GM19023 (cell line): Measurements from ENCODE around the gene MSANTD4.
"Not testable (repeated sequence)": the region's sequence is repeated elsewhere in the genome, so short reads cannot be mapped to it uniquely, and the experiment has no call there.

Experiments used
- ATAC-seq: cut with Tn5 transposase; IDR thresholded peaks from one replicate; pipeline ENCODE4 v1.9.1; 2021; ENCODE audit warnings: mild to moderate bottlenecking, moderate library complexity; ENCODE audit not compliant: unreplicated experiment

MSANTD4 gene

DNA sequence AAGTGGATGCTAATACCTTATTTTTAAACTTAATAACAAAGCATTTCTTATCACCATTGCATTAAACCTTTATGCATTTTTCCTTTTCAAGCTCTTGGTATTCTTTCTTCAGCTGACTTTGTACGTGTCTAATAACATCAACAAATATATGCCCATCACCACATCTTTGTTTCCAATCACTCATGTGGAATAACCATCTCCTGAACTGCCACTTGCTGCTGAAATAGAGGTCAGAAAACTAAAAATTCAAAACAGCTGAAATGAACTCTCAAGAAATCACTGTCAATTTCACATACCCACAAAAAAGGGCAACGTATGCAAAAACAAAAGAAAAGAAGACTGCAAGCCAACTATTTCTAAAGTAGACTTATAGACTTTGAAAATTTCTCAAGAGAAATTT, 7.4 kb downstream of the MSANTD4 start:
- ATAC-seq: no peak

DNA sequence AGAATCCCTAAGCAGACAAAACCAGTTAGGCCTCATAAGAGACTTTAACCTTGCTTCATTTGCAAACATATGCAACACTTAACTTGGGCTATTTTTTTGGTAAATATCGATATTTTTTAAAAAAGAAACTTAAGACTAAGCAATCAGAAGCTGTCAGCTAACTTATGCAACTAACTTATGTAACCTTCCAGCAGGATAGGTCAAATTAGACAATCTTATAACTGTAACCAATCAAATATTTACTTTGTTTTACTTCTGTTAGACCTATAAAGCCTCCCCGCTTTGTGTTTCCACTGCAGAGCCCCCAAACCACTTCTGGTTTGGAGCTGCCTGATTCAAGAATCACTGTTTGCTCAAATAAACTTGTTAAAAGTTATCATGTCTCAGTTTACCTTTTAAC, 8.0 kb downstream of the MSANTD4 start:
- no peak for ATAC-seq

DNA sequence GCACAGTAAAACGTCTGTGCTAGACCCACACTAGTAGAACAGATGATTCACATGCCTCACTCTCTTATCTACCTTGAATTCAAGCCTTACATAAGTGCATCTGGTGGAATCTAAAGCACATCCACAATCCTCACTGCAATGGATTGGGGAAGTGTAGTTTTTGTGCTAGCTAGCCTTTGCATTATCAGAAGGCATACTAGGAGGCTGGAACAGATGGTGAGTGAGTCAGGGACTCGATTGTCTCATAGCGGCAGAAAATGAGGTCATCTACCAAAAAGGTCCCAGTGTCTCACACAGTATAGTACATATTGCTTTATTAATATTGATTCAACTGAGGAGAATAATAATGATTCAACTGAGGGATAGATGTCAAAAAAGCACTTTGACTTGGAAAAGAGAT, 9.3 kb downstream of the MSANTD4 start:
- ATAC-seq: no peak

DNA sequence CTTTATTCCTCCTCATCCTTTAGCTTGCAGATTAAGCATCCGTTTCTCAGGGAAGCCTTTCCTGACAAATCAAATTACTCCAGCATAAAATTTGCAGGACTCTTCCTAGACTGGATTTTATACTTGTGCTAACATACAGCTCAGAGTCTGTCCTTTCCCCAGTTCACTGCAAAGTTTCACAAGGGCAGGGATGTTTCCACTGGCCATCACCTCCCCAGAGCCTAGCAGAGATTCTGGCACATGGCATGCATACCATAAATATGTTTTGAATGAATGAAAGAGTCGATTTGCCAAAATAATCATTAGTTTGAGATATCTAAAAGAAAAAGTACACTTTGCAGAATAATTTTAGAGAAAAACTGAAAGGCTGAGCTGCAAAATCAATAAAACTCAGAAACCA, 10.6 kb downstream of the MSANTD4 start:
- ATAC-seq: no peak

DNA sequence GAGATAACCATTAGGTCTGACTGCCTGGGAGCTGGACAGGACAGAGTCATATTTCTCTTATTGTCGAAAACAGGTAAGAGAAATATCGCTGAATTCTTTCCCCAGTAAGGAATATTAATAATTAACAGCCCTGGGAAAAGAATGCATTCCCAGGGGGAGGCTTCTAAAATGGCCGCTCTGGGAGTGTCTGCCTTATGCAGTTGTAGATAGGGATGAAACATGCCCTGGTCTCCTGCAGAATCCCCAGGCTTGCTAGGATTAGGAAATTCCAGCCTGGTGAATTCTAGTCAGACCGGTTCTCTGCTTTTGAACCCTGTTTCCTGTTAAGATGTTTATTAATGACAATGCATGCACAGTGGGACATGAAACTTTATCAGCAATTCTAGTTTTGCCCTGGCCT, 18.9 kb downstream of the MSANTD4 start:
- not testable (repeated sequence) for ATAC-seq

DNA sequence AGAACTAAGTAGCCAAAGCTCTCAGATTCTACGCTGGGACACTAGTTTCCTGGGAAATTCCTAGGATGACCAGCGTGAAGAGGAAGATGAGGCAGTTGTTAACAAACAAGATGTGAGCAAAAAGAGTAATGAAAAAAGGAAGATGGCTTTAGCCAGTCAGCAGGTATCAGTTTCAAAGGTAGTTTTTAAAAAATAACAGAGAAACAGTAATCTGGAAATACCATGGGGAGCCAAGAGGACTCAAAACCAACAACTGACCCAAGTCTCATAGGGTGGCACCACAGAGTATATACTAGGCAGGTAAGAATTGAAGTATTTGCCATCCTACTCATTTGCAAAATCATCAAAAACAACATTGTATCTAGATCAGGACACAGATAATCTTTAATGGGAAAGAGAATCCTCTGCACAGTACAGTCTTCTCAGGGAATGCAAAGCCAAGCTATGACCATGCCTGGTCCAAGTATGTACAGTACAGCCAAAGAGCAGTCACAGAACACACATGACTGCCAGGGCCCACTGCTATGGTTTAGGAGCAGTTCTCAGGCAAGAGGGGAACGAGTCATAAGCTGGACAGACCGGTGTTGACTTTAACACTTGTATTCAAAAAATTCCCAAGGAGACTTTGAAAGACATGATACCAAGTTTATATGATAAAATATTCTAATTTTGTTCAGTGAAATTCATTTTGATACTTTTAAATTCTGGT, 20.6 kb downstream of the MSANTD4 start:
- ATAC-seq: no peak

DNA sequence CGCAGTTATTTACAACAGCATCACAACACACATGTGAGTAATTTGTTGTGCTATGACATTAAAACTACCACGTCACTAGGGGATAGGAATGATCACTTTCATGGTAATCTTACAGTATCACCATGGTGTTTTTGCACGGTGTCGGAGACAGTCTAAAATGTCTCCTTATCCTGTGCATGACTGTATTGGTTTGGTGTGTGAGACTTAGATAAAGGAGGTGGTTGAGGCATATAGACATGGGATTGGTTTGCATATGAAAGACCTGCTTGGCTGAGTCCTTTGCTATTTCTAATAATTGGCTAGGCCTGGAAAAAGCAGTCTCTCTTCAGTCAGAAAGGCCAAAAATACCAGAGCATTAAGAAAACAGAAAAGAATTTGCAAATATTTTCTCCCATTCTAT, 30.2 kb downstream of the MSANTD4 start:
- ATAC-seq: no peak

DNA sequence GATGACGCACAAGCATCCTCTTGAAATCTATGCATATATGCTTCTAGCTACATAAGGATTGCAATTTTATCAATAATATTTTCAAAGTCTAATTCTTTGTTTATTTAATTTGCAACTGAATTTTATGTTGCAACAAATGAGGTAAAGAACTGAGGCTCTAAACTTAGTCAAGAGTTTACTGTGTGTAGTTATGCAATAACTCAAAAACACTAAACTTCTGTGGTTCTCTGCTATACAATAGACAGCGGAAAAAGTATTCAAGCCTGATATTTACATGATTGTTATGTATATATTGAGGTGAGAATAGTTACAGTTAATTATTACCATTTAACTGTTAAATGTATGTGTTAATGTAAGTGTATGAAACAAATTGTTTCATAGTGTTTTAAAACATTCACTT, 32.9 kb downstream of the MSANTD4 start:
- no peak for ATAC-seq

DNA sequence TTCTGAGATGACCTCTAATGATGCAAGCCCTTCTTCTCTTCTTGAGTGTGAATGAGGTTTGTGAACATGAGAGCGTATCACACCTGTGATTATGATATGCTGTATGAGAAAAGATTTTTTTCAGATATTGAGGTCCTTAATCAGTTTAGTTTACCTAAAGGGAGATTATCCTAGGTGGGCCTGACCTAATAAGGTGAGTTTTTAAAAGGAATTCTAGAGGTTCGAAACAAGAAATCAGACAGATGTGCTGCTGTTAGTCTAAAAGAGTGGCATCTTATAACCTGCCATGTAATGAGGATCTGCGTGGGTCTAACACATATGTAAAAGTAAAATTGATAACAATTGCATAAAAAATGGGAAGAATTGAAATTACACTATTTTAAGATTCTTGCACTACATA, 33.8 kb downstream of the MSANTD4 start:
- ATAC-seq: no peak

DNA sequence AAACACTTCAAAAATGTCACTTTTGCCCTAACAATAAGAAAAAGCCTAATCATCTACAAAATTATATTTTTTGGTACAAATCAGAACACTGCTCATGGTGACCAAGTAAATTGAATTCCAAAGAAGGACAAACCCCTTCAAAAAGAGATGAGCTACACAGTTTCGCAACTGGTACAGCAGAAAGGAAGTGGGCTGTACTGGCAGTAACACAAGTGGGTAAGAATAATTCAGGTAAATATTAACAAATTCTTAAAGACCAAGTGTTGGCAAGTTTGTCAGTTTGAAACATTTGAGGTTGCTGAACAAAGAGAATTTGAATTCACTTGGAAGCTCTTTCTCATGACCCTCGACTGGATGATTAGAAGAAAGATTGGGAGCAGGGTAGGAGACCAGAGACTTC, 35.5 kb downstream of the MSANTD4 start:
- ATAC-seq: no peak

DNA sequence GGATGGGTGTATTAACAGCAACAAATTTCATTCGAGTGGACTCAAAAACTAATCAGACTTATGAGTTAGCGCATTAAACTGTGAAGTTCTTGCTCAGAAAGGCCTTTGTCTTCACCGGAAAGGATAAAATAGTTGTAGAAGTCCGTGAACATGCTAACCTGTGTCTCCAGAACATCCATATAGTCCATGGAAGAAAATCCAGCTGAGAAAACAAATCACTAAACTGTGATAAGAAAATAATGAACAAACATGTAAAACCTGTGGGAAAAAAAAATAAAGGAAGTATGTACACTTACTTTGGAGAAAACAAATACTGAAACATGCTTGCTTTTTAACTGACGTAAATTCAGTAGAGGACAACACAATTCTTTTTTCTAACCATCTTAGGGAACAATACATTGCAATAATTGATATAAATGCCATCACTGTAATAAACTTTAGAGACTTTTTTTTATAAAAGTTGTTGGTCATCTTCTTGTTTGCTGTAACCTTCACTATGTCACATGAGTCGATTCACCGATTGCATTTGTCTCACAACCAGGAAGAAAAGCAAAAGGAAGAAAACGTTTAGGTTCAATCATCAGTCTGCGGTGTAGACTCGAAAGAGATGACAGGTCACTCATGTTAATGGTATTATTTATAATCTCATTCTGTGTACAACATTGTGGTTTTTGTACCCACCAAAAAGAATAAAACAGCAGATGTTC, 41.9 kb downstream of the MSANTD4 start:
- ATAC-seq: no peak

DNA sequence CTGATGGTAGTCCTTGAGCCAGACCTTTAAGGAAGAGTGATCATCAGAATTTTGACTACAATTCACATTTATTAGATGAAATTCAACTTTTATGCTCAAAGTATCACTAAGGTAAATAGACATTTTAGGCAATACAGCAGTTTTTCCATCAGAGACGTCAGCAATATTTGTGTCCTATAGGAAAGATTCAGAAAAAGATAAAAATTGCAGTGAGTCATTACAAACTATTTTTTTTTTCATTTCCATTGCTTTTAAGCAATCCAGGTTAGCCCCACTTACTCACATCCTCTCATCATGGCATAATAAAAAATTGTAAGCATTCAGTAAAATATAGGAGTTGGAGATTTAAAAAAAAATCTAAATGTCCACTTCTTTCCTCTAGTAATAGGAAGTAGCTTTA, 46.9 kb downstream of the MSANTD4 start:
- no peak for ATAC-seq

DNA sequence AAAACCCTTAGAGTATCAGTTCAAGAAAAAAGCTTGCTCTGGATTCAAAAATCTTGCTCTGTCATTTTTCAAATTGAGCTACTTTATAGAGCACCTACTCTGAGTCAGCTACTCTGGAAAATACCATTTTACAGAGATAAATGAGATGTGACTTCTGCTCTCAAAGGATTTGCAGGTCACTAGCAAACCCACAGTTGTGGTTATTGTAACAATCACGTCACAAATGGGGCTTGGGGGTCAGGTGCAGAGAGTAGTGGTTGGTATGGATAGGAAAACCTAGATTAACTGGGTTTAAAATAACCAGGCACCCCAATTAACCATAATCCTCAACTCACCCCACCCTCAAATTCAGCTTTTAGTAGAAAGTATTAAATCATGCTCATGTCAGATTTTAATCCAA, 52.3 kb downstream of the MSANTD4 start:
- no peak for ATAC-seq

DNA sequence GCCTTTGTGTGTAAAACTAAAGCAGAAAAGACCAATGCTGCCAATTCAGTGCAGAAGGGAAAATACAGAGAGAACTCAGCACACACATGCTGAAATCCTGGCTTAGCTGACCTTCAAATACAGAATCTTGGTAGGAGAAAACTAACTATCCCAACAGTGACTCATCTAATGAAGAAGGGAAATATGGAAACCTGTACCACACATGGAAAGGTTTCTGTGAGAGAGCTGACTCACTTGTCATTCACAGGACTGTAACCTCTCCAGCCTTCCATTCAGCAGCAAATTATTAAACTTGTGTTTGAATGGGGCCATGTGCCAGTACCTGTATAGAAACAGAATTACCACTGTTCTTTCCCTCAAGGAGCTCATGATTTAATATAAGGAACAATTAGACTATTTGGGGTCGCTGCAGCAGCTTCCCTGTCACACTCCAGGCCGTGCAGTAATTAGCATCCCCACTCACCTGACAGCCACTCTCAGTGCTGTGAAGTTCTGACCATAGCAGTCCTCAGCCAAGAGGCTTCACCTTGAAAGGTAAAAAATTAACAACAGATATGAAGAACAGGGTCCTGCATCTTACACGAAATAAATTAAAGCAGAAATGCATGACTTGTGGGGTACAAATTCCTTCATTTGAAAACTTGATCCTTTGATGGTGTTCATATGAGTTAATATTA, 53.9 kb downstream of the MSANTD4 start:
- no peak for ATAC-seq

DNA sequence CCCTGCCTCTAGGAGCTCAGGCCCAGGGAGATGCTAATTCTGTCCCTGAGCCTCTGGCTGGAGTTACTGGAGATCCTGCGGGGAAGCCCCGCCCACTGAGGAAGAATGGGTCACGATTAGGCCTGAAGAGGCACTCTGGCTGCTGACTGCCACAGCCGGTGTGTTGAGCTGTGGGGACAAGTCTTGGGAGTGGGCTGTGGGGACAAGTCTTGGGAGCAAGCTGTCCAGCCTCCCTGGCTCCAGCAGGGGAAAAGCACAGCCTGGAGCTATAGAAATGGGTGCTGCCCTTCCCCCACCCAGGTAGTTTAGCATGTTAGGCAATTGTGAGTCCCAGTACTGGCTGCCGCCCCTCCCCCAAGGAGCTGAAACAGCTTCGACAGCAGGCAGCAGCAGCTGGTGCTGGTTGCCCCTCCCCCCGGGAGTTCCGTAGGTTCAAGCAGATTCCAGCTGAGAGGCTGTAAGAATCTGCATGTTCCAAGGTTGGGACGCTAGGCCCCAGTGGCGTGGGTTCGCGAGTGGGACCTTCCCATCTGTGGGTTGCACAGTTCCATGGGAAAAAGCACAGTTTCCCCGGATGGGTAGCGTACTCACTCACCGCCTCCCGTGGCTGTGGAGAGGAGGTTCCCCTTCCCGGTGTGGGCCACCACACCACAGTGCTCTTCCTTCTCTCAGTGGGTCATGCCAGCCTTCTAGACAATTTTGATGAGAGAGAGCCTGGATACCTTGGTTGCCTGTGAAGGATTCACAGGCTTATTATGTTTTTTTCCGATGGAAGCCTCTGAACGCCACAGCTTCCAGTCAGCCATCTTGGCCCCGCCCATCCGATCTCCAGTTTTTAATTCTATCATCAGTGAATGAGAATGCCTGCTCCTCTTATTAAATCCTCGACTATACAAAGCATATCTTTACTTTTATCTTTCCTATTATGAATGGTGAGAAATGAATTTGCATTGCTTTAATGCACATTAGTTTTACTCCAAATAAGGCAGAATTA, 61.5 kb downstream of the MSANTD4 start:
- no peak for ATAC-seq
